ENCODE data around the gene UPP2. TPM values are rescaled to one million over a fixed set of nuclear protein-coding genes. Genes with fewer than 3 reads are reported as not detected.

UPP2 gene
- polyA plus RNA-seq, 1 donor from 2014 or later, result 0.12 TPM

DNA sequence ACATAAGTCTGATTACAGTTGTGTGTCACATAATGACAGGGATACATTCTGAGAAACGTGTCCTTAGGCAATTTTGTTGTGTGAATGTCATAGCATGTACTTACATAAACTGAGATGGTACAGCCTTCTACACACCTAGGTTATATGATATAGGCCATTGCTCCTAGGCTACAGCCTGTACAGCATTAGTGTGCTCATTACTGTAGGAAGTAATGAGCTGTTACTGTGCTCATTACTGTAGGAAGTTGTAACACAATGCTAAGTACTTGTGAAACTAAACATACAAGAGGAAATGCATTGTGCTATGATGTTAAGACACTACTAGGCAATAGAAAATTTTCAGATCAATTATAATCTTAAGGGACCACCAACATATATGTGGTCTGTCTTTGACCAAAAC lies 72.8 kb downstream of the UPP2 start:
- Histone ChIP-seq H3K36me3 (ENCODE audit: insufficient read depth, low read length) (no peaks in the 10 kb centered on the region), H3F3A (ENCODE audit: insufficient read depth, low read length, poor library complexity, severe bottlenecking) (no peaks in the 10 kb centered on the region), H3K9me2 (ENCODE audit: insufficient read depth, low read length) (no peaks in the 10 kb centered on the region), H3K4me3 (ENCODE audit: low read length) (no peak overlapping the region), H3K79me2 (replicated peaks; ENCODE audit: insufficient read depth, low read length) (no peaks in the 10 kb centered on the region), H3K9ac (ENCODE audit: low read length) (no peak overlapping the region), H3K27ac (ENCODE audit: low read length) (no peak overlapping the region), H3K9me3 (ENCODE audit: low read length) (no peaks in the 10 kb centered on the region), H4K20me1 (ENCODE audit: insufficient read depth) (no peaks in the 10 kb centered on the region), H2AFZ (ENCODE audit: low read depth, low read length) (no peak overlapping the region), H3K4me2 (ENCODE audit: low read length) (no peak overlapping the region), H3K27me3 (ENCODE audit: insufficient read depth, low read depth, low read length) (no peaks in the 10 kb centered on the region)
- no peak for TF ChIP-seq TAF1 (IDR thresholded peaks at IDR 0.05; ENCODE audit: low read depth)
- TF ChIP-seq POLR2AphosphoS5 (IDR thresholded peaks at IDR 0.05), result no peak
- TF ChIP-seq EZH2 (IDR thresholded peaks at IDR 0.05; ENCODE audit: borderline replicate concordance, insufficient read depth, low read length, poor library complexity, severe bottlenecking), result no peak
- TF ChIP-seq RAD21 (conservative IDR thresholded peaks at IDR 0.05), result no peak
- TF ChIP-seq REST (IDR thresholded peaks at IDR 0.05; ENCODE audit: borderline replicate concordance), result no peak
- TF ChIP-seq, protein P1, sequence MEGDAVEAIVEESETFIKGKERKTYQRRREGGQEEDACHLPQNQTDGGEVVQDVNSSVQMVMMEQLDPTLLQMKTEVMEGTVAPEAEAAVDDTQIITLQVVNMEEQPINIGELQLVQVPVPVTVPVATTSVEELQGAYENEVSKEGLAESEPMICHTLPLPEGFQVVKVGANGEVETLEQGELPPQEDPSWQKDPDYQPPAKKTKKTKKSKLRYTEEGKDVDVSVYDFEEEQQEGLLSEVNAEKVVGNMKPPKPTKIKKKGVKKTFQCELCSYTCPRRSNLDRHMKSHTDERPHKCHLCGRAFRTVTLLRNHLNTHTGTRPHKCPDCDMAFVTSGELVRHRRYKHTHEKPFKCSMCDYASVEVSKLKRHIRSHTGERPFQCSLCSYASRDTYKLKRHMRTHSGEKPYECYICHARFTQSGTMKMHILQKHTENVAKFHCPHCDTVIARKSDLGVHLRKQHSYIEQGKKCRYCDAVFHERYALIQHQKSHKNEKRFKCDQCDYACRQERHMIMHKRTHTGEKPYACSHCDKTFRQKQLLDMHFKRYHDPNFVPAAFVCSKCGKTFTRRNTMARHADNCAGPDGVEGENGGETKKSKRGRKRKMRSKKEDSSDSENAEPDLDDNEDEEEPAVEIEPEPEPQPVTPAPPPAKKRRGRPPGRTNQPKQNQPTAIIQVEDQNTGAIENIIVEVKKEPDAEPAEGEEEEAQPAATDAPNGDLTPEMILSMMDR (IDR thresholded peaks at IDR 0.05; ENCODE audit: poor library complexity, severe bottlenecking), result no peak
- no peak for TF ChIP-seq SMC3 (conservative IDR thresholded peaks at IDR 0.05; ENCODE audit: poor library complexity)
- no peak for TF ChIP-seq MXI1 (conservative IDR thresholded peaks at IDR 0.05; ENCODE audit: poor library complexity, severe bottlenecking)
- TF ChIP-seq EP300 (conservative IDR thresholded peaks at IDR 0.05; ENCODE audit: poor library complexity, severe bottlenecking), result no peak

DNA sequence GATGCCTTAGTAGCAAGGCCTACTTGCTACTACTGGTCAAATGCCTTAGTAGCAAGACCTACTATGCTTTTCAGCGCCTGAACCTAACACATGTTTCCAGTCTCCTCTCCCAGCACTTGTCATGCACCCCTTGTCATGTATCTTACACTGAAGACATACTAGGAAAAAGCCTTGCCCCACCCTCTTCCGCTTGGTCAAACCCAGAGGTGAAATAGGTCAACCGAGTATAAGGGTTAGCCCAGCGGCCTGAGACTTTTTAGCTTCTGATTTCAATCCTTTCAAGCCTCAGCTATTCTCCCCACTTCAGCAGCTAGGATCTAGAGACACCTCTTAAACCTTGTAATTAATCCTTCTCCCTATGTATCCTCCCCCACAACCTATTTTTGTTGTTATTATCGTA lies 73.3 kb downstream of the UPP2 start:
- H2AFZ ChIP-seq (ENCODE audit: low read depth, low read length), result no peak overlapping the region

More for the DNA sequence above, 73.3 kb downstream of the UPP2 start:
- H3K4me3 ChIP-seq (ENCODE audit: low read length), result no peak overlapping the region
- no peaks in the 10 kb centered on the region for H3K9me2 ChIP-seq (ENCODE audit: insufficient read depth, low read length)
- H4K20me1 ChIP-seq (ENCODE audit: insufficient read depth), result no peaks in the 10 kb centered on the region
- H3K27ac ChIP-seq (ENCODE audit: low read length), result no peak overlapping the region
- H3K4me2 ChIP-seq (ENCODE audit: low read length), result no peak overlapping the region
- H3K9ac ChIP-seq (ENCODE audit: low read length), result no peak overlapping the region
- TF ChIP-seq, protein P1 (IDR thresholded peaks at IDR 0.05; ENCODE audit: poor library complexity, severe bottlenecking), result no peak
- TF ChIP-seq RAD21 (conservative IDR thresholded peaks at IDR 0.05) (no peak), REST (IDR thresholded peaks at IDR 0.05; ENCODE audit: borderline replicate concordance) (no peak), TAF1 (IDR thresholded peaks at IDR 0.05; ENCODE audit: low read depth) (no peak), EZH2 (IDR thresholded peaks at IDR 0.05; ENCODE audit: borderline replicate concordance, insufficient read depth, low read length, poor library complexity, severe bottlenecking) (no peak), MXI1 (conservative IDR thresholded peaks at IDR 0.05; ENCODE audit: poor library complexity, severe bottlenecking) (no peak), SMC3 (conservative IDR thresholded peaks at IDR 0.05; ENCODE audit: poor library complexity) (no peak), POLR2AphosphoS5 (IDR thresholded peaks at IDR 0.05) (no peak), EP300 (conservative IDR thresholded peaks at IDR 0.05; ENCODE audit: poor library complexity, severe bottlenecking) (no peak)
- H3K27me3 ChIP-seq (ENCODE audit: insufficient read depth, low read depth, low read length), result no peaks in the 10 kb centered on the region
- no peaks in the 10 kb centered on the region for H3K9me3 ChIP-seq (ENCODE audit: low read length)
- H3K79me2 ChIP-seq (replicated peaks; ENCODE audit: insufficient read depth, low read length), result no peaks in the 10 kb centered on the region
- no peaks in the 10 kb centered on the region for H3F3A ChIP-seq (ENCODE audit: insufficient read depth, low read length, poor library complexity, severe bottlenecking)
- H3K36me3 ChIP-seq (ENCODE audit: insufficient read depth, low read length), result no peaks in the 10 kb centered on the region
